Activated CD8-positive, alpha-beta memory T cell treated with anti-CD3 and anti-CD28 coated beads, Interleukin-2, amount 50 U/mL, for 1 hour (primary cell): ENCODE results near the gene SCARF2.
"Not testable (repeated sequence)": the region's sequence is repeated elsewhere in the genome, so short reads cannot be mapped to it uniquely, and the experiment has no call there.

Experiments used
- DNase-seq: peaks from one replicate; pipeline ENCODE4 v3.0.0-alpha.2; 2020; ENCODE audit errors: extremely low read depth

Gene SCARF2

DNA sequence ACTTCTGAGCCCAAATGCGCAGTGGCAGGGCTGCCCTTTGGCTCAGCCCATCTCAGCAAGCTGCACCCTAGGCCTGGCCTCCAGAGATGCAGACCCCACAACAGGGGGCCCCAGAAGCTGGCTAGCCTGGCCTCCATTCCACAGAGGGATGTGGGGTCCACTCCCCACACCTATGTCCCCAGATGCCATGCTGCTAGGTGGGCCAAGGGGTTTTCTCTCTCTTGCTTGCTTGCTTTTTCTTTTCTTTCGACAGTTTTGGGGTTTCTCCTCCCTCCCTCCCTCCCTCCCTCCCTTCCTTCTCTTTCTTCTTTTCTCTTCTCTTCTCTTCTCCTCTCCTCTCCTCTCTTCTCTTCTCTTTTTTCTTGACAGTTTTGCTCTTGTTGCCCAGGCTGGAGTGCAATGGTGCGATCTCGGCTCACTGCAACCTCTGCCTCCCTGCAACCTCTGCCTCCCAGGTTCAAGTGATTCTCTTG lies 9.6 kb downstream of the SCARF2 start:
- no peak for DNase-seq

DNA sequence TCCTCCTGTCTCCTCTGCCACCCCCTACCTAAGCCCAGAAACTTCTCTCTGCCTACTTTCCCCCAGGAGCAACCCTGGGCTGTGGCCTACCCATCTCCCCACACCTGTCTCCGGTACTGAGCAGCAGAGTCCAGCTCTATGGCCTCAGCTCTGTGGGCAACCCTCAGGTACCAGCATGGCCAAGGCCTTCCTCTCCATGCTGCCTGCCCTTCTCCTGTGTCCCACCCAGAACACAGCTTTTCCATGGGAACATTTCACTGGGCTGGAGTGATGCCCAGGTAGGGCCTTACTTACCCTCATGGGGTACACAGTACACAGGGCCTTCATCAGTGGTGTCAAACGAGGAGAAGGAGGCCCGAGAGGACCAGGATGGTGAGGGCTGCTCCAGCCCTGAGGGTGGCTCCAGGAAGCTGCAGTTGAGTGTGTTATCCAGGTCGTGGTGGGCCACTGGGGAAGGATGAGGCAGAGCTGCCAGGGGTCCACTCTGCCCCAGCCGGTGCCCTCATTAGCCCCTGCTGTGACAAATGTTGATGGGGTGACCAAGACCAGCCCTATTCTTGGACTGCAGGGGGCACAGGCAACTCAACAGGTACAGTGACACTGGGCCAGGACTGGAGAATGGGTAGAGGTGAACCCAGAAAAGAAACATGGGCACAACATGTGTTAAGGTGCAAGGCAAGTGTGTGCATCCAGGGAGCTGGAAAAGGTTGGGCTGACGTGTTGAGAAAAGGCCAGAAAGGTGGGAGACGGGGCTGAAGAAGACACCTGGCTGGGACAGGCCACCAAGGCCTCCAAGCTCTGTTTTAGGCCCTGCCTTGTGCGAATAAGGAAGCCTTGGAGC lies 10.3 kb downstream of the SCARF2 start:
- DNase-seq, result no peak

DNA sequence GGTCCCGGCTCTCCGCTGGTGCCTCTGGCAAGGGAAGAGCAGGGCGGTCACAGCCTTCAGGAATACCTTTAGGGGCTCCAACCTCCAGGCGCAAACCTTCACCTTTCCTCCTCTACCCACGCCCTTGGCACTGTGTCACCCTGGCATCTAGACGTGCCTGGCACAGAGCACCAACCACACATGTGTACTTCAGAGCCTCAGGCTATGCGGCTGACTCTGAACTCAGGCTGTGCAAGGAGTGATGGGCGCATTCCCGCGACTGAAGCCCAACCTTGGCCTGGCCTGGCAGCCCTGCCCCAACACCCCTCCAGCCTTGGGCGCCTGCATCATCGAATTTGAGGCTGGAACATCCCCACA lies 11.4 kb downstream of the SCARF2 start:
- DNase-seq, result no peak

DNA sequence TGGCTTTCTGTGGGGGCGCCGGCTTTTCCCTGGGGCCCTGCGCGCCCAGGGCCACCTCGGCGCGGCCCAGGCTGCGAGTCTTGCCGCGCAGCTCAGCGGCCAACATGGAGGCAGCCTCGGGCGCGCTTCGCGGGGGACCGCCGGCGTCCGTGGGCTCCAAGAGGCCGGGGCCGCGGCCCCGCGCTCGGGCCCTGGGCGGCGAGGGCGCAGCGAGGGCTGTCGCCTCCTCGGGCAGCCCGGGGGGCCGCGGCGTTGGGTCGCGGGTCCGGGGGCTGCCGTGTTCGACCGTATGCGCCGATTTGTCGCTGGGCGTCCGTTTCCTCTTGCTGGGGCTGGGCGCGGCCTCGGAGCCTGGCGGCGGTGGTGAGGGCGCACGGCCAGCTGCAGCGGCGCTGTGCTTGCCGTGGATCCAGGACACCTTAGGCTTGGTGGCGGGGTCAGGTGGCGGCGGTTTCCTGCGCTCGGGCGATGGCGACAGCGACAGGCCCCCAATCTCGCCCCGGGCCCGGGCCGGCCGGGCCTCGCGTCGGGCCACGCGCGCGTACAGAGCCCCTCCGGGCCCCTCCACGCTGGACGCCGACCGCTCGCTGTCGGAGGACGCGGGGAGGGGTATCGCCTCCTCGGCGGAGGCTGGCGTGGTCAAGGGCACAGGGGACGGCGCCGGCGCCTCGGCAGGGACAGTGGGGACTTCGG lies 11.9 kb downstream of the SCARF2 start:
- no peak for DNase-seq

DNA sequence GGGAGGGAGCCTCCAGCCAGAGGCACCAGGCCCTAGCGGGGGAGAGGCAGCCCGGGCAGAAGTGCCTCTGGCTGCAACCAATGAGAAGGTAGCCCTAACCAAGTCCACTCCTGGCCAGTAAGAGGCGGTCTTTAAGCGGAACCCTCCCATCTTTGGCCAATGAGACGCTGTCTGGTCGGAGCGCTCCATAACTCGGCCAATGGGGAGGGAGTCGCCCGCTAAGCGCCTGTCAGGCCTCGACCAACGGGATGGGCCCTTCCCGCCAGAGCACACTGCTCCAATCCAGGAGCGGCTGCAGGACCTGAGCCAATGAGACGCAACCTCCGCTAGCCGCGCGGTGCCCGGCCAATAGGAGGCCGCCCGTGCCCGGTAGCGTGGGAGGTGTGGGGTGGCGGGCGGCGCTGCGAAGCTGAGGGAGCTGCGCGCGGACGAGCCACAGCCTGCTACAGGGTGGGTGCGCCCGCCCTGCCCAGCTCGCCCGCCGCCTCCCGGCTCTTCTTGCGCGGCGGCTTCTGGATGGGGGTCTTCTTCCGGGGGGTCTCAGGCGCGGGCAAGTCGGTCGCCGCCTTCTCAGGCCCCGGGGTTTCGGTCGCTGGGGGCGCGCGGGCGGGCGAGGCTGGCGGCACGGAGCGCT lies 12.6 kb downstream of the SCARF2 start:
- no peak for DNase-seq

DNA sequence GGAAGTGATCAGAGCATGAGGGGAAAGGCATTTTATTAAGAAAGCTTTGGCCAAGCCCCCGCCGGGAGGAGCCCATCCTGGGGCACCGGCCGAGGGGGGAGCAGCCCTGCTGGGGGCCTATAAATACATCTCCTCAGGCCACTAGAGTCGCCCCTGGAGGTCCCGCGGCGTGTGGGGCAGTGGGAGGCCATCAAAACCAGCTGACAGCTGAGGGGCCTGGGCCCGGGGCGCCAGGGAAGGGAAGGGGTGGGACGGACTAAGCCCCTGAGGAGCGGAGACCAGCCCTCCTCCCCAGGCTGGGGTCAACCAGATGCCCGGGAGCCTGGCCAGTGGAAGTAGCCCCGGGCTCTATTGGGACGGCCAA lies 13.1 kb downstream of the SCARF2 start:
- no peak for DNase-seq

DNA sequence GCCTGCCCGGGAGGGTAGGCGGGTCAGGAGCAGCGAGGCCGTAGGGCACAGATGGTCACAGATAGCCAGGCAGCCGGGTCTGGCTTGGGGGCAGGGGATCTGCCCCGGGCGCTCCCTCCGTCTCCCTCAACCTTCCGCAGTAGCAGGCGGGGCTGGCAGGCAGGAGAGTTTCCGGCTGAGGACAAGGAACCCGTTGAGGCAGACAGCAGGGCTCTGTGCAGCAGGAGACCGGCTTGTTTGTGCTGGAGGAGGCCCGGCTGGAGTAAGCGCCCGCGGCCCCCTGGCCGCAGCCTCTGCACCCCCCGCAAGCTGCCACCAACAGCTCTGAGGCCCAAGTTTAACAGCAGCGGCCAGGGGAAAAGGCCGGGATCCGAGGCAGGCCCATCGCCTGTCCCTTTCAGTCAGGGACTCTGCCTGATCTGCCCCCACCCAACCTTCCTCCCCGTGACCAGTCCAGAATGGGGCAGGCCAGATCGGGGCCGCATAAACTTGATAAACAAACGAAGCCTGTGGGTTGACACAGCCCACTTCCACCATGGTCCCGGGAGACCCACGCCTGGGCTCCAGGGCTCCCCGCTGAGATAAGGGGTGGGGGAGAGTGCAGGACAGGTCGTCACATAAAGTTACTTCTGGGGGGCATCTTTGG lies 13.6 kb downstream of the SCARF2 start:
- no peak for DNase-seq

DNA sequence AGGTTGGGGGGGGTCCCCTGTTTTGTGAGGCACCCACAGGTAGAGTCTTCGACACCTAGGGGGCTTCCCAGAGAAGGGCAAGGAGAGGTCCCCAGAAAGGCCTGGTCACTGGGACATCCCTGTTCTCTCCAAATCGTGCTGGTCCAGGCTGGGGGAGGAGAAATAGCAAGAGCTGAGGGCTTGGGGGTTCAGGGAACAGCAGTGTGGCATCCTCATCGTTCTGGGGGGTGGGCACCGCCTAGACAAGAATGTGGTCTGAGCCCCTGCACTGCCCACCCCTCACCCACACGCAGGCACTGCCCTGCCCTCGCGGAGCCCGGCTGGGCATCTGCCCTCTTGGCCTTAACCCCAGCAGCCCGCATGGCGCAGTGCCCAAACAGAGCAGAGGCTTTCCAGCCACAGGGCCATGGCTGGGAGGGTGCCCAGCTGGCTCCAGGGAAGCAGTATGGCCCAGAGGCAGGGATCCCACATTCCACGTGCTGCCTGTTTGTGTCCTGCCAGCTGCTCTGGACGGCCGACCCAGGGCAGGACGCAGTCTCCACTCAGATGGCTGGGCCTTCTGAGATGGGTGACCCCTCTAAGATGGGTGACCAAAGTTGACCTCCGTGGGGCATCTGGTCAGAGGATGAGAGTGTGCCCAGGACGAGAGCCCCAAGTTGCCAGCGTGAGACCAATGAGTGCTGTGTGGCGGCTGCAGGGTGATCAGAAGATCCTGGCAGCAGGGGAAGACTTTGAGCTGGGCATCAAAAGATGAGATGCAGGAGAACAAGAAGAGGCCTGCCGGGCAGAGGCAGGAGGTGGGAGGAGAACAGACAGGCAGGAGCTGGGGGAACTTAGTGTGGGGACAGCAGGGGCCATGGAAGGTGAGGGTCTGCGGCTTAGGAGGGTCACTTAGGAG lies 14.4 kb downstream of the SCARF2 start:
- no peak for DNase-seq

DNA sequence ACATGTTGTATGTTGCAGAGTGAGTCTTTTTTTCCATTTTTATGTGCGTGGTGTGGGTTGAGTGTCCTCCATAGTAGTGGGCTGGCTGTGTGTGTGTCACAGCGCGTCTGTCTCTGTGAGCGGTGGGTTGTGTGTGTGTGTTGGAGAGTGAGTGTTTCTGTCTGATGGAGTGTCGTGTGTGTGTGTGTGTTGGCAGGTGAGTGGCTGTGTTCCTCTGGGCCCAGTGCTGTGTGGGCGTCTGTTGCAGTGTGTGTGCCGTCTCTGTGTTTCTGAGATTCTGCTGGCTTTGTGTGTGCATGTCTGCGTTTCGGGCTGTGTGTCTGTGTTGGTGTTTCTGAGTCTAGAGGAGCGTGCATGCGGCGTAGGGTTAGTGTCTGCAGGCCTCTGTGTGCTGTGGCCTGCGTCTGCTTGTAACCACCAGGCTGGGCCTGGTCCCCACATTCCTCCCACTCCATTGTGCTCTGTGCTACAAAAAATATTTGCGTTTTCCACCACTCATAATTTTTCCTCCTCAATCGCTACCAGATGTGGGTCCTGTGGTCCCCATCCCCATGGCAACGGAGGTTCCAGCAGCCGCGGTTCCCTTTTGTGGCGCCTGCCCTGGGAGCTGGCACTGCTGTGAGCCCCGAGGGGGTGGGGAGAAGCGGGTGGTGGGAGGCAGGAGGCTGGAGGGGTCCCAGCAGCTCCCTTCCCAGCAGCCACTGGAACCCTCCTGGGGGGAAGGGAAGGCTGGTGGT lies 15.2 kb downstream of the SCARF2 start:
- DNase-seq, result no peak

DNA sequence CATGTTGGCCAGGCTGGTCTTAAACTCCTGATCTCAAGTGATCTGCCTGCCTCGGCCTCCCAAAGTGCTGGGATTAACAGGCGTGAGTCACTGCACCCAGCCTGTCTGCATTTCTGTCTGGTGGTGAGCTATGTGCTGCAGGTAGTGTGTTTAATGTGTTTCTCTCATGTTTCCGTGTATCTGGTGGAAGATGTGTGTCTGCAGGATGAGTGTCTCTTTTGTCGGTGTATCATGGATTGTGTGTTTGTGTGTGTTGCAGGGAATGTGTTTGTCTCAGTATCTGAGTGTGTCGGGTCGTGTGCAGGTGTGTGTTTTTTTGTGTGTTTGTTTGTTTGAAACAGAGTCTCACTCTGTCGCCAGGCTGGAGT lies 16.1 kb downstream of the SCARF2 start:
- no peak for DNase-seq

DNA sequence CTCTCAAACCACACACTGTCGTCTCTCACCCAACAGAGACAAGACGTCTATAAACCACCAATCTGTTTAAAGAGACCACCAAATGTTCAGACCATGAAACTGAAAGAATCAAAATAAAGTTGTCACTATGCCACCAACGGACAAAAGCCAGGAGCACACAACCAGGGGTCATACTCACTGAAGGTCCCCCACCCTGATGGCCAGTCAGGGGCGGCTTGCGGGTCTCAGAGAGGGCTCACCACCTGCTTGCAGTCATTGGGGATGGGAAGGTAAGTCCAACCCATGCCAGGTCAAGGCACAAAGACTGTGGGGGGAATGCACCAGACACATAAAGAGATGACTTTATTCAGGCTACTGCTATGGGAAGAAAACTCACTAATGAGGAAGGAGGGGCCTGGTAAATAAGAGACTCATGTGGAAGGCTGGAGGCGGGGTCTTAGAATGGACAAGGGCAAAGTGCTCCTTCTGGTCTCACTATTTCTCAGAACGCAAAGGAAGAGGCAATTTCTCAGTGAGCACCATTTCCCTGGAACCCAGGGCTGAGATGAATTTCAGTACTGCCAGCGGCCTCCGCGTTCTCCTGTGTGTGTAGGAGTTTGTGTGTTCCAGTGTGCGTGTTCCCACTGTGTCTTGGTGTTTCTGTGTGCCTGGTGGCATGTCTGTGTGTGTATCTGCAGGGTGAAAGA lies 17.3 kb downstream of the SCARF2 start:
- DNase-seq, result no peak

DNA sequence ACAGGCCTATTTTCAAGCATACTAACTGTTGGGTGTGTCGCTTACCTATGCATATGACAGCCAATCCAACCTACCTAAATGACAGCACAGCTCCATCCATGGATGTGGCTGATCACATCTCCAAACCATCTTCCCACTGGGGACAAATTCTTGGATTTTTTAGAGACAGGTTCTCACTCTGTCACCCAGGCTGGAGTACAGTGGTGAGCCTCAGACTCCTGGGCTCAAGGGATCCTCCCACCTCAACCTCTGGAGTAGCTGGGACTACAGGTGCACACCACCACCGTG lies 18.0 kb downstream of the SCARF2 start:
- DNase-seq, result no peak

DNA sequence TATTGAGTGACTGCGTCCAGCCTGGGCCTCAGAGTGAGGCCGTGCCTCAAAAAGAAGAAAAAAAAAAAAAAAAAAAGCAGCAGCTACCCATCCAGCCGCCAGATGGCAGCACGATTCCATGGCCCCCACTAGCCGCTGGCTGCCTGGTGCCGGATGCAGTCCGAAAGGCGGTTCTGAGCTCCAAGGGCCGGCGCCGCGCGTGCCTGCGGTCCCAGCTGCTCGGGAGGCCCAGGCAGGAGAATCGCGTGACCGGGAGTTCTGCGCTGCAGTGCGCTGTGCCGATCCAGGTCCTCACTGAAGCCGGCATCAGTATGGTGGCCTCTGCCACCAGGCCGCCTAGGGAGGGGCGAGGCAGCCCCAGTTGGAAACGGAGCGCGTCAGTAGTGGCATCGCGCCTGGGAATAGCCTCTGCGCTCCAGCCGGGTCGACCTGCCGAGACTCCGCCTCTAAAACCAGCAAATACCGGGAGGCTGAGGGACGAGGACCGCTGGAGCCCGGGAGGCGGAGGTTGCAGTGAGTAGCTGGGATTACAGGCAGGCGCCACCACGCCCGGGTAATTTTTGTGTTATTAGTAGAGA lies 19.3 kb downstream of the SCARF2 start:
- DNase-seq, result peak; percentile 39

DNA sequence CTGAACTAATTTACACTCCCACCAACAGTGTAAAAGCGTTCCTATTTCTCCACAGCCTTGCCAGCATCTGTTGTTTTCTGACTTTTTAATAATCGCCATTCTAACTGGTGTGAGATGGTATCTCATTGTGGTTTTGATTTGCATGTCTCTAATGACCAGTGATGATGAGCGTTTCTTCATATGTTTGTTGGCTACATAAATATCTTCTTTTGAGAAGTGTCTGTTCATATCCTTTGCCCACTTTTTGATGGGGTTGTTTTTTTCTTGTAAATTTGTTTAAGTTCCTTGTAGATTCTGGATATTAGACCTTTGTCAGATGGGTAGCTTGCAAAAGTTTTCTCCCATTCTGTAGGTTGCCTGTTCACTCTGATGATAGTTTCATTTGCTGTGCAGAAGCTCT lies 21.9 kb downstream of the SCARF2 start:
- not testable (repeated sequence) for DNase-seq

DNA sequence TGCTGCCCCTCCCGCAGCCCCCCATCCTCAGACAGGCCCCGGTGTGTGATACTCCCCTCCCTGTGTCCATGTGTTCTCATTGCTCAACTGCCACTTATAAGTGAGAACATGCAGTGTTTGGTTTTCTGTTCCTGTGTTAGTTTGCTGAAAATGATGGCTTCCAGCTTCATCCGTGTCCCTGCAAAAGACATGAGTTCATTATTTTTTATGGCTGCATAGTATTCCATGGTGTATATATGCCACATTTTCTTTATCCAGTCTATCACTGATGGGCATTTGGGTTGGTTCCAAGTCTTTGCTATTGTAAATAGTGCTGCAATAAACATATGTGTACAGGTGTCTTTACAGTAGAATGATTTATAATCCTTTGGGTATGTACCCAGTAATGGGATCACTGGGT lies 22.4 kb downstream of the SCARF2 start:
- not testable (repeated sequence) for DNase-seq

DNA sequence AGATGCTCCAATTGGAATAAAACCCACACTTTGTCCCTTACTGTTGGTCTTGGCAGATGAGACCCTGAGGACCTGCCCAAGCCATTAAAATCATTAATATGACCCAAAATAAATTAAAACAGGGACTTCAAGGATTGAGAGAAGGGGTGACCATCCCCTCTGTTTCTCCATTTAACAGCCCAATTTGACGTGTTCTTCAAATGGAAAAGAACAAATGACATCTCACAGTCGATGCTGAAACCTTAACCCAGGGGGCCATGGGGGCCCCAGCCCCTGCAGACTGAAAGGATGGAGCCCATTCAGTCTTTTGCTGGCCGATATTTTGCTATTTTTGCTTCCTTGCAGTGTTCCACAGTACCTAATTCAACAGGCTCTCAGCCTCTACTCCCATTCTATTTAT lies 23.2 kb downstream of the SCARF2 start:
- no peak for DNase-seq

DNA sequence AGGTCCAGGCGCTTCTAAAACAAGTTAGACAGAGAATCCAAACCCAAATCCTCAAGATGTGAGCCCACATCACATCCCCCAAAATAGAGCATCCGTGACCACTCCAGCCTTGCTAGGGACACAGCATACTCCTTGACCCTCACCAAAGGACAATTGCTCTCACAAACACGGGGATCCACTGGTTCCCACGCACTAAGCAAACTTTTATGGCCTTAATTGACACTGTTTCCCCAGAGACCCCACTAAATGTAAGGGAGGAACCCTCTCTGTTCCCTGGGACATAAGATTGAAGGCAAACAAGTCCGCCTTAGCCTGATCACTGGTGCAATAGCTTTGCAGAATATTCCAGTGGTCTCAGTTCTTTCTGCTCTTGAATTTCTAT lies 23.6 kb downstream of the SCARF2 start:
- no peak for DNase-seq

DNA sequence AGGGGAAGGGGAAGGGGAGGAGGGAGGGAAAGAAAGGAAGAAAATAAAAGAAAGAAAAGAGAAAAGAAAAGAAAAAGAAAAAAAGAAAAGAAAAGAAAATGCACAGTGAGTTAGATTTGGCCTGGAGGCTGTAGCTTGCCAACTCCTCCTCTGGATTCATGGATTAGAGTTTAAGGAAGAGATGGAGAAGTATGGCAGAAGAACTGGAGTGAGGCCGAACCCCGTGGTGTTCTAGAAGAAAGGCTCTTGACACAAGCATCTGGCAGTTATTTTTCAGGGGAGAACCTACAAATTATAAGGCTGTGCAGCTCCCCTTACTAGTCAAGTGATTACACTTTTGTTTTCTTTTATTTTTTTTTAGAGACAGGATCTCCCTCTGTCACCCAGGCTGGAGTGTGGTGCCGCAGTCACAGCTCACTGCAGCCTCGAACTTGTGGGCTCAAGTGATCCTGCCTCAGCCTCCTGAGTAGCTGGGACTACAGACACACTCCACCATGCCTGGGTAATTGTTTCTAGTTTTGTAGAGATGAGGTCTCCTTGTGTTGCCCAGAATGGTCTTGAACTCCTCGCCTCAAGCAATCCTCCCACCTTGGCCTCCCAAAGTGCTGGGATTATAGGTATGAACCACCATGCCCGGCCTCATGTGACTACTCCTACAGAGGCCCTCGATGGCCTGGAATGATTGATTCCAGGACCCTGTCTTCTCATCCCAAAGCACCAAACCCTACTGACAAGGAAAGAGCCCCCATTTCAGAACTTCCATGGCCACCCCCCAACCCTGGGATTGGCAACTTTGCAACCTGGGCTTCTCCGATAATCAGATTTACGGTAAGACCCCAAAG lies 24.2 kb downstream of the SCARF2 start:
- no peak for DNase-seq
